Measurements from ENCODE around the gene EXOC3.

GRCh38 chr5:478369-478981, 35.5 kb downstream of the EXOC3 start:
- TF ChIP-seq NR3C1 (CRISPR knock-in tag; conservative IDR thresholded peaks at IDR 0.05; ENCODE audit: low read depth), result no peak
- TF ChIP-seq ATF6 (CRISPR knock-in tag; IDR thresholded peaks at IDR 0.05), result no peak
- no peak for TF ChIP-seq SP1 (CRISPR knock-in tag; conservative IDR thresholded peaks at IDR 0.05)
- TF ChIP-seq JUN (CRISPR knock-in tag; IDR thresholded peaks at IDR 0.05), result no peak
- TF ChIP-seq, protein P1, sequence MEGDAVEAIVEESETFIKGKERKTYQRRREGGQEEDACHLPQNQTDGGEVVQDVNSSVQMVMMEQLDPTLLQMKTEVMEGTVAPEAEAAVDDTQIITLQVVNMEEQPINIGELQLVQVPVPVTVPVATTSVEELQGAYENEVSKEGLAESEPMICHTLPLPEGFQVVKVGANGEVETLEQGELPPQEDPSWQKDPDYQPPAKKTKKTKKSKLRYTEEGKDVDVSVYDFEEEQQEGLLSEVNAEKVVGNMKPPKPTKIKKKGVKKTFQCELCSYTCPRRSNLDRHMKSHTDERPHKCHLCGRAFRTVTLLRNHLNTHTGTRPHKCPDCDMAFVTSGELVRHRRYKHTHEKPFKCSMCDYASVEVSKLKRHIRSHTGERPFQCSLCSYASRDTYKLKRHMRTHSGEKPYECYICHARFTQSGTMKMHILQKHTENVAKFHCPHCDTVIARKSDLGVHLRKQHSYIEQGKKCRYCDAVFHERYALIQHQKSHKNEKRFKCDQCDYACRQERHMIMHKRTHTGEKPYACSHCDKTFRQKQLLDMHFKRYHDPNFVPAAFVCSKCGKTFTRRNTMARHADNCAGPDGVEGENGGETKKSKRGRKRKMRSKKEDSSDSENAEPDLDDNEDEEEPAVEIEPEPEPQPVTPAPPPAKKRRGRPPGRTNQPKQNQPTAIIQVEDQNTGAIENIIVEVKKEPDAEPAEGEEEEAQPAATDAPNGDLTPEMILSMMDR (IDR thresholded peaks at IDR 0.05), result no peak
- TF ChIP-seq SMAD3 (CRISPR knock-in tag; IDR thresholded peaks at IDR 0.05; ENCODE audit: borderline replicate concordance), result no peak
- TF ChIP-seq FOXK1 (CRISPR knock-in tag; IDR thresholded peaks at IDR 0.05), result no peak

Data from WTC11 (cell line).